OCI-LY7 (cell line): Measurements from ENCODE around the gene P2RX1.

Source experiments
- CTCF ChIP-seq: fragments of 200-600 bp; sonication (generic); conservative IDR thresholded peaks from 2 replicates; pipeline ENCODE4 v1.5.1; 2014; ENCODE audit warnings: mild to moderate bottlenecking, antibody characterized with exemption, low read length, moderate library complexity, mixed read lengths
- EZH2phosphoT487 ChIP-seq: fragments of 200-600 bp; sonication (generic); IDR thresholded peaks from 2 replicates; pipeline ENCODE4 v1.6.1; 2018; ENCODE audit warnings: low read depth, borderline replicate concordance, mild to moderate bottlenecking, mixed run types, antibody characterized with exemption, low read length, moderate library complexity, mixed read lengths

DNA sequence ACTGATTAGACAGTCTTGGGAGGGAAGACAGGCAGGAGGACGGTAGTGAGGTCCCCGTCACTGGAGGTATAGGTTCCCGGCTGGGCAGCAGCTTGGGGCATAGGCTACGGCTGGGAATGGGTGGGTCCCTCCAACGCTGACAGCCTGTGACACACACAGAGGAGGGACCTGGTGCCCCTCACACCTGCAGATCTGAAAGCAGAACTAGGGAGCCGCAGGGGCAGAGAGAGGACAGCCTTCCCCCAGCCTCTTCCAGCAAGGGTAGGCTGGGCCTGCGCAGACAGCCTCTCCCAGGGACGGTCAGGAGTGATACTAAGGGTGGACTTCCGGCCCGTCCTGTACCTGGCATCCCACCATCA lies 2.0 kb downstream of the P2RX1 start:
- TF ChIP-seq CTCF (no peak), EZH2phosphoT487 (no peak)
